Kidney tubule cell (primary cell): Measurements from ENCODE around the gene CDH5.
"Not testable (repeated sequence)": the region's sequence is repeated elsewhere in the genome, so short reads cannot be mapped to it uniquely, and the experiment has no call there.

Source experiments
- DNase-seq: peaks from one replicate; pipeline ENCODE4 v3.0.0-alpha.2; 2018; ENCODE audit warnings: low spot score

Gene CDH5

DNA sequence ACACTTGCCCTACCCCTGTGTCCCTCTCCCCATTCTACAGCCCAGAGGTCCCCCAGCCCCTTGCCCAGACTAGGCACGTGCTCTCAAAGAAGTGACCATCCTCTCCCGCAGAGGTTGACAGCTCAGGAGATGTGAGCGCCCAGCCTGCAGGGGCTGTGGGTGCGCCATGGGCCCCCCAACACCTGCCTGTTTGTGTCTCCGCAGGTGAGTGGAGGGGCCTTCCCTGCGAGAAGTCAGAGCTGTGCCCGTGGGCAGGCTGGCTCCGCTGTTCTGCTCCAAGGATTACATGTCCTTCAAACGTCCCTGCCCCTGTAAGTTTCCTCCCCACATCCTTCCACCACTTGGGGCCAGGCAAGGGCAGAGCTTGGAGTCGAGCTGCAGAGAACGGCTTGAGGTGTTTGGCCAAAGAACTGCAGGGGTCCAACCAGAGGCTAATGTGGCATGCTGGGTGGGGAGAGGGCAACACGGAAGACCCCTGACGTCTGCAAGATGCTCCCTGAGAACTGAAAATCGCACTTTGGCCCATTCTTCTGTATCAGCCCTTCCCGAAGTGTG is 71.0 kb downstream of the CDH5 start:
- DNase-seq = no peak

DNA sequence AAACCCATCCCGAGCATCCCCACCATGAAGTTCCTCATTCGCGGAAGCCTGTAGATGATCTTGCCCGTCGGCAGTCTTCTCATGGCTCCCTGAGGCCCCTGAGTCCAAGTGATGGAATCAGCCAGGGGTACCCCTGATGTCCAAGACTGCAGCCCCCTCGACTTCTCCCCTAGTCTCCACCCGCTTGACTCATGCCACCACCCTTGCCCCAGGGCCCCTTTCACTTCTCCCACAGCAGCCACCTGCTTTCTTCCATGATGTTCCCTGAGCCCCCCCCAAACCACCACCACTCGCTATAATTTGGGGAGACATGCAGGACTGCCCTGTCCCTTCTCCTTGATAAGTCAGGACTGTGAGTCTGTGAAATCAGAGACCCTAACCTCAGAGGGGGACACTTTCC is 72.0 kb downstream of the CDH5 start:
- DNase-seq = no peak

- DNase-seq = no peak
Measured at GRCh38 chr16:66439051-66439730, 72.7 kb downstream of the CDH5 start.

GRCh38 chr16:66440271-66440802 is 73.8 kb downstream of the CDH5 start:
- no peak for DNase-seq

DNA sequence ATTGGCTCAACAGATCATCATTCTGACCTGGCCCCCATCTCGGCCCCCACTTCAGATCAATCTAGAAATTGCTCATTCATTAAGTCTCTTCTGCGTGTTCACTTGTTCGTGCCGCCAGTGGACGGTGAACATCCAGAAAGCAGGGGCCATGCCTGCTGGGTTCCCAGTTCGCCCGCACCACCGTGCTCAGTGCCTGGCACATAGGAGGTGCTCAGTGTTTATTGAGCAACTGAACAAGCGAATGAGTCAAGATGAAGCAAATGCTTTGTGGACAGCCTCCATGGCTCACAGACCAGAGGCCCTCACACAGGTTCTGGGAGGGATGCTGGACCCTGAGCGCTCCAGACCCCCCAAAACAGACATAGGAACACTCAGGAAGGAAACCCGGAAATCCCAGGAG is 74.5 kb downstream of the CDH5 start:
- no peak for DNase-seq

GRCh38 chr16:66441586-66442375 is 75.3 kb downstream of the CDH5 start:
- DNase-seq = no peak

DNA sequence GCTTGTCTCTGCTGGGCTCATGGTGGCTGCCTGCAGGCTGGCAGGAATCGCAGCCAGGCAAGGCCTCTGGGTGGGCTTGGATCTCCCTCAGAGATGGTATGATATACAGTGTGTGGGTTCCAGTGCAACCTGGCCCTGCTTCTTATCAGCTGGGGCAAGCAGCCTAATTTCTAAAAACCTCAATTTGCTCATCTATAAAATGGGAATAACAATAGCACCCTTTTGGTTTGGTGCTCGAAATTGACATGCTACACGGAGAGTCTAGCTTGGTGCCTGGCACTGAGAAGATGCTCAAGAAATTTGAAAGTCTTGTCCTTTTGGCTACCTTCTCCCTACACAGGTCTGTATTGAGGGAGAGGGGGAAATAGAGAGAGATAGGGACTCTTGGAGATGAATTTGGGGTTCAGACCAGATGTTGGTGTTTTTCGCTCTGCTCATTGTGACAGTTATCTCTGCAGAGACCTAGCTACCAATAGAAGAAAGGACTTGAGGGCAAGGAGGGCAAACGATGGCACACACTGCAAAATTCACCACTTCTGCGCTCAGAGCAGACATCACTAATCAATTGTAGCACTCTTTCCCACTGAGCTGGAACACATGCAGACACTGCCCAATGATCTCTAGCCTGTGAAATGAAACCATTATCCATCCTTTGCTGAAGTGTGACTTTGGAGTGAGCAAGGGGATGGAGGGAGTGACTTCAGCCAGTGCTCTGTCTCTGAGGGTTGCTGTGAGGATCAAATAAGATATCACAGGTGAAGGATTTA is 76.2 kb downstream of the CDH5 start:
- DNase-seq = no peak

DNA sequence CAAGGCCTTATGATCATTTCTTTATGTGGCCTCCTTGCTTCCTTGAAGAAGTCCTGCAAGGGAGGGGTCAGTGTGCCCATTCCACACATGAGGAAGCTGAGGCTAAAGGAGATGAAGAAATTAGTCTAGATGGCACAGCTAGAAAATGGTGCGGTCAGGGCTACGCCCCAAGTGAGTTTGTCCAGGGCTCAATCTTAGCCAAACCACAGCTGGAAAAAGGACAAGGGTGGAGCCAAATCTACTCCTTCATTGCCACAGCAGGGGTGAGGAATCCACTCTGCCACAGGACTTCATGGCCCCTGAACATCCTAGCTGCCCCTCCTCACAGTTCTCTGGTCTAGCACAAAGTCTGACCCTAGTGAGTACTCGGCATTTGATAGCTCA is 76.8 kb downstream of the CDH5 start:
- no peak for DNase-seq

DNA sequence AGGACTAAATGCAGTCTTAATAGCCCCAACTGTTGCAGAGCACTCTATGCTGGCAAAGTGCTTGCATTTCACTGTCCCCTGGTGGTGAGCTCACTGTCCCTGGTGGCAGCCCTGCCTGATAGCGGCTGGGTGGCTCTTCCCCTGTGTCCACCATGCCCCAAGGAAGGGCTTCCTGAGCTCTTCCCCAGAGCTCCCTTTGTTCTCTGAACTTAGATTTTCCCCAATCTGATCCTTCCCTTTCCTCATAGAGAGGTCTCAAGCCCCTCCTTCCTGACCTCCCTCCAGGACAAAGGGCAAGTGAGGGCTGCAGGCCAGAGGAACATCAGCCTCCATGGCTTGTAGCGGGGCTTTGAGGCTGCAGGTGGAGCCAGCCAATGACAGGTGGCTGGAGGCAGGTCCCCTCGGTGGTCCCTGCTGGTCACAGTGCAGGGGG is 77.6 kb downstream of the CDH5 start:
- no peak for DNase-seq

DNA sequence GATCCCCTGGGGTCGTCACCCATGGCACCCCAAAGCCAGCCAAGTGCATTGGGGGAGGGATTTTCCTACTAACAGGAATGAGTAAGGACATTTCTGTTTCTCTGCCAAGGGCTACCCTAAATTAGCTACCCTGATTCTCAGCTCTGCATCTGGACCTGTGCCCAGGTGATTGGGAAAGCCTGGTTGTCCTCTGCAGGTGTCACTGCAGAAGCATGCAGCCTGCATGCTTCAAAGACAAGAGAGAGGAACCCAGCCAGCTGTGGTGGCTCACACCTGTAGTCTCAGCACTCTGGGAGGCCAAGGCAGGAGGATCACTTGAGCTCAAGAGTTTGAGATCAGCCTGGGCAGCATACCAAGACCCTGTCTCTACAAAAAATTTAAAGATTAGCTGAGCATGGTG is 80.2 kb downstream of the CDH5 start:
- DNase-seq = no peak

DNA sequence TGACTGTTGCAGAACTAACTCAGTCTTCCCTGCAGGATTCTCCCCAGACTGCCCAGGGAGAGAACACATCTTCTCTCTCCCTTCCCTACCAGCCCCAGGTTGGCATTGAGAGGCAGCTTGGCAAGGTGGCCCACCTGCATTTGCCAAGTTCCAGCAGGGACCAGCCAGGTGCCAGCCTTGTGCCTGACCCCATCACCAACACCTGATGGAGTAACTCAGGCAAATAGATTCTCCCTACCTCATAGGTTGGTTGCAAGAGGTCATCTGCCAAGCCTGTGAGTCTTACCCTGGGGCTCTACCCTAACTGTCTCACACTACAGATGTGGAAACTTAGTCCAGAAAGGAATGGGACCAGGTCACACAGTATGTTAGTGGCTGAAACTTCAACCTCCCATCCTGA is 81.0 kb downstream of the CDH5 start:
- DNase-seq = no peak

DNA sequence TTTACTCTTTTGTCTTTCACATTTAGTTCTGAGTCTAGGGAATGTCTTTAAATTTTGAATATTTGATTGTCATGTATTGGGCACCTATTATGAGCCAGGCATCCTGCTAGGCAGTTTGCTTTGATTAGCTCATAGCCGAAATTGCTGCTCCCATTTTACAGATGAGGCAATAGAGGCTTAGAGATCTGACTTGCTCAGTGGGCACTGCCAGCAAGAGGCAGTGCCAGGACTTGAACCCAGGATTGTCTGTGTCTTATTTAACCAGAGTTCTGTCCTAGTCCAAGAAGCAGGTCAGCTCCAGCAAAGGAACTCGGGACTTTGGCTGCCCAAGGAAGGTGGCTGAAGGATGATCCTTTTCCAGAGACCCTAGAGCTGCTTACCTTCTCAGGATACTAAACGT is 85.1 kb downstream of the CDH5 start:
- no peak for DNase-seq

DNA sequence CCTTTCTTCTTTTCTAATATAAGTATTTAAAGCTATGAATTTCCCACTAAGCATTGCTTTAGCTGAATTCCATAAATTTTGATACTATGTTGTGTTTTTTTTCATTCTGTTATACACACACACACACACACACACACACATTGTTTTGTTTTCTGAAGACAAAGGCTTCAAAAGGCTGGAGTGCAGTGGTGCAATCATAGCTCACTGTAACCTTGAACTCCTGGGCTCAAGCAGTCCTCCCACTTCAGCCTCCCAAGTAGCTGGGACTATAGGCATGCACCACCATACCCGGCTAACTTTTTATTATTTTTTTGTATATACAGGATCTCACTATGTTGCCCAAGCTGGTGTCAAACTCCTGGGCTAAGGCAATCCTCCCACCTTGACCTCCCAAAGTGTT is 86.7 kb downstream of the CDH5 start:
- DNase-seq = not testable (repeated sequence)
